Stimulated activated effector memory CD8-positive, alpha-beta T cell treated with anti-CD3 and anti-CD28 coated beads, Interleukin-12 subunit alpha, Interleukin-12 subunit beta, amount 100 ng/mL, for 72 hours (primary cell): ENCODE results near the gene ZNF628.

Experiments used
- ATAC-seq: fragments of 150-1000 bp; cut with Tn5 transposase; 2 replicates; pipeline ENCODE4 v1.10.0; 2021
- DNase-seq, 2 donors: peaks; one replicate each; pipeline ENCODE4 v3.0.0; 2021 to 2022; ENCODE audit warnings: low spot score in 2 of 2
- H3K27ac Mint-ChIP-seq: one replicate; pipeline ENCODE4 v1.8.0; 2022; ENCODE audit warnings: mild to moderate bottlenecking, mixed read lengths
- H3K36me3 Mint-ChIP-seq: one replicate; pipeline ENCODE4 v1.8.0; 2022; ENCODE audit warnings: mild to moderate bottlenecking, mixed read lengths
- H3K4me1 Mint-ChIP-seq: one replicate; pipeline ENCODE4 v1.8.0; 2022; ENCODE audit warnings: mixed read lengths
- H3K4me3 Mint-ChIP-seq: one replicate; pipeline ENCODE4 v1.8.0; 2022; ENCODE audit warnings: mild to moderate bottlenecking, mixed read lengths
- H3K9me3 Mint-ChIP-seq: one replicate; pipeline ENCODE4 v1.8.0; 2022; ENCODE audit warnings: mixed read lengths

Gene ZNF628

DNA sequence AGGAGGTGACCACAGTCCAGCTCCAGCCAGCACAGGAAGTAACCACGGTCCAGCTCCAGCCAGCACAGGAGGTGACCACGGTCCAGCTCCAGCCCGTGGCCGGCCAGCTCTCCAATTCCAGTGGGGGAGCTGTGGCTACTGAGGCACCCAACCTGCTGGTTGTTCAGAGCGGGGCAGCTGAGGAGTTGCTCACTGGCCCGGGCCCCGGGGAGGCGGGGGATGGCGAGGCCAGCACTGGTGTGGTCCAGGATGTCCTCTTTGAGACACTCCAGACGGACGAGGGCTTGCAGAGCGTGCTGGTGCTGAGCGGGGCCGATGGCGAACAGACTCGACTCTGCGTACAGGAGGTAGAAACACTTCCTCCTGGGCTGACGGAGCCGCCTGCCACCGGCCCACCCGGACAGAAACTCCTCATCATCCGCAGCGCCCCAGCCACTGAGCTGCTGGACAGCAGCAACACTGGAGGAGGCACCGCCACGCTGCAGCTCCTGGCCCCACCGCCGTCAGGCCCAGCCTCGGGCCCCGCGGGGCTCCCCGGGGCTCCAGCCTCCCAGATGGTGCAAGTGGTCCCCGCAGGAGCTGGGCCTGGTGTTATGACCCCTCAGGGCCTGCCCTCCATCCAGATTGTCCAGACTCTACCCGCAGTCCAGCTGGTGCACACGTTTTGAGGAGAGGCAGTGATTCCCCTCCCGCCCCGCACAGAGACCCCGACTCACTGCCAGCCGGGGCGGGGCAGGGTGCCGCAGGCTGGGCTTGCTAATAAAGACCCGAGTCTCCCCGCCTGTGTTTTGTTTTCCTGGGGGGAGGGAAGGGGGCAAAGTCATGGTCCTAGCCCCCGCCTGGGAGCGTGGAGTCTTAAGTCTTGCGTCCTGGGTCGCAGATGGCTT lies 7.5 kb downstream of the ZNF628 start:
- no peaks in the 10 kb centered on the region for H3K9me3 Mint-ChIP-seq
- DNase-seq (no peak), ATAC-seq (no peak)
- peak overlapping the region; percentile 68 for H3K4me3 Mint-ChIP-seq
- H3K4me1 Mint-ChIP-seq: peaks cover 37% of the 10 kb centered on the region
- peaks cover 22% of the 10 kb centered on the region for H3K36me3 Mint-ChIP-seq
- peak overlapping the region; percentile 87 for H3K27ac Mint-ChIP-seq

DNA sequence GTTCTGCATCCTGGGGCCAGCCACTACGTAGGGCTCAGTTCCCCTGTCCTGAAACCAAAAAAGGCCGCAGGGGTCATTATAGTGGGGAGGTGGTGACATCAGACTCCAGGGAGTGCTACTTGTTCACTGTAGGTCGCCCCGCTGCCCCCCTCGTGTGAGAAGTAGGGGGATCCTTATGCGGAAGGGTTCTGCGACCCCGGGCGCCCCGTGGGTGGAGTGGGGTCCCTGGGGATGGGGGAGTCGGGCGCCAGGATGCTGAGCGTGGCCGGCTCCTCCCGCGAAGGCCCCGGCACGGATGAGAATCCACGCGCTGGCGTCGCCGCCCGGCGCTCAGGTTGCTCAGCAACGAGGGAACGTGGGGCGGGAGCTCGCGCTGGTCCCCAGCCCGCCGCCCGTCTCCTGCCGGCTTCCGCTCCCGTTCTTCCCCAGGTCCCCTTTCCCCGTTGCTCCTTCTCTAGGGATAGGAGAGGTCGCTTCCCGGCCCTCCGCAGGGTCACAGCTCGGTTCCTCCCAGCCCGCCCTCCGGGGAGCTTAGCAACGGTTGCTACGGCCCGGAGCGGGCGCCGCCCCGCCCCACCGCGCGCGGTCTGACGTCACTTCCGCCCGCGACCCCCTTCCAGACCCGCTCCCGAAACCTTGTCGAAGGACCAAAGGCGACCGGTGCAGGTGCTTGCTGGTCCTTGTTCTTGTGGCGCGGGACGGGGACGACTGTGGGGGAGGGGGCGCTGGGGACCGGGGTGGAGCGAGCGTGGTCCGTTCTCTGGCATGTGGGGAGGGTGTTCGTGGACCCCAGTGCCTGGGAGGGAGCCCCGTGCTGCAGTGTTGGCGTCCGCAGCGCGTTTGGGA lies 8.4 kb downstream of the ZNF628 start, which contains the start of gene NAT14:
Gene NAT14 (plus strand): TSS at position 596 of the 846 bp plus-strand sequence. CDS start 521 bp downstream, outside the sequence.
- no peaks in the 10 kb centered on the region for H3K9me3 Mint-ChIP-seq
- peak; percentile 65 to 88 for DNase-seq
- peak within 1 kb of the TSS; percentile 87 for H3K27ac Mint-ChIP-seq
- peaks cover 20% of the 10 kb centered on the region for H3K36me3 Mint-ChIP-seq
- peaks cover 28% of the 10 kb centered on the region for H3K4me1 Mint-ChIP-seq
- peak within 1 kb of the TSS; percentile 68 for H3K4me3 Mint-ChIP-seq
- peak; percentile 75 for ATAC-seq

- peak overlapping the region; percentile 68 for H3K4me3 Mint-ChIP-seq
- H3K4me1 Mint-ChIP-seq: peaks cover 24% of the 10 kb centered on the region
Measured at GRCh38 chr19:55485439-55486011, 9.1 kb downstream of the ZNF628 start.

GRCh38 chr19:55486043-55486970 lies 9.9 kb downstream of the ZNF628 start:
- Mint-ChIP-seq H3K27ac (peak overlapping the region; percentile 87), H3K36me3 (peaks cover 20% of the 10 kb centered on the region), H3K4me3 (peak overlapping the region; percentile 68), H3K9me3 (no peaks in the 10 kb centered on the region), H3K4me1 (peaks cover 24% of the 10 kb centered on the region)
- no peak for ATAC-seq
- DNase-seq: no peak

More at GRCh38 chr19:55485439-55486011, 9.1 kb downstream of the ZNF628 start:
- Mint-ChIP-seq H3K9me3 (no peaks in the 10 kb centered on the region), H3K27ac (peak overlapping the region; percentile 87), H3K36me3 (peaks cover 20% of the 10 kb centered on the region)
- DNase-seq (no peak), ATAC-seq (no peak)

DNA sequence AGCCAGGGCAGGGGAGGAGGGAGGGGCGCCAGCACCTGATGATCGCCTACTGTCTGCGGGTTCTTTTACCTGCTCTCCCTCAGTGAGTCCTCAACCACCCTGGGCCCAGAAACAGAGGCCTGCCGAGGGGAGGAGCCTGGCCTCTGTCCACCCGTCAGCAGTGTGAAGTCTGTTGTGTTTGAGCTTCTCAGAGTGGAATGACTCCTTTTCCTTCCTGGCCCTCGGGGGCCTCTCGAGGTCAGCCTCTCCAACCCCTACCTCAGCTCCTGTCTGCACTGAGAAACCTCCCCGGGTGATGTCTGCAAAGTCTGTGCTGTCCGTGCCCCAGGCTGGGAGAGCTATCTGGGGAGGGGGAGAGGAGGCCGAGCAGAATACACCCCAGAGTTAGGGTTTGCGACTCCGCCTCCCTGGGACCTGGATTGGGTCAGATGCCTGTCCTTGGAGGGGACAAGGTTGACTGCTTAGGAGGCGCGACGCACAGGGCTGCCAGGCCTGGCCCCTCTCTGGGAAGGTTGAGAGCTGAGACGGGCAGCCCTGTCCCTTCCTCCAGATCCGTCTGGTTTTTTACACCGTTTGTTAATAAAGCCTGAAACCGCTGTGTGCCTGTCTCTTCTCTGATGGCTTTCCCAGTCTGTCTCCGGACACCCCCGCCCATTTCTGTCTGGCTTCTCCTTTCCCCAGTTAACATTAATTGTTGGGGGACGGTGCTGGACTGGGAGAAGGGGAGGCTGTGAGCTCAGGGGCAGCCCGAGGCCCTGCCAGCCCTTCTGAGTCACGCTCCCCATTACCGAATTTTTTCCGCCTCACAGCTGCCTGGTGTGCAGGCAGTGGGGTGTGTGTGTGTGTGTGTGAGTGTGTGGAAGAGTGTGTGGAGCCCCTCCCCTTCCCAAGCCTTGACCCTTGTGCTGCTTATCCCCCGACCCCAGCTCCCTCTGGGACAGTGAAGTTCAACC lies 10.8 kb downstream of the ZNF628 start:
- DNase-seq: no peak
- H3K4me1 Mint-ChIP-seq: peaks cover 24% of the 10 kb centered on the region
- ATAC-seq: peak; percentile 57
- H3K36me3 Mint-ChIP-seq: peaks cover 20% of the 10 kb centered on the region
- H3K27ac Mint-ChIP-seq: peak overlapping the region; percentile 83
- peak overlapping the region; percentile 41 for H3K4me3 Mint-ChIP-seq
- no peaks in the 10 kb centered on the region for H3K9me3 Mint-ChIP-seq

DNA sequence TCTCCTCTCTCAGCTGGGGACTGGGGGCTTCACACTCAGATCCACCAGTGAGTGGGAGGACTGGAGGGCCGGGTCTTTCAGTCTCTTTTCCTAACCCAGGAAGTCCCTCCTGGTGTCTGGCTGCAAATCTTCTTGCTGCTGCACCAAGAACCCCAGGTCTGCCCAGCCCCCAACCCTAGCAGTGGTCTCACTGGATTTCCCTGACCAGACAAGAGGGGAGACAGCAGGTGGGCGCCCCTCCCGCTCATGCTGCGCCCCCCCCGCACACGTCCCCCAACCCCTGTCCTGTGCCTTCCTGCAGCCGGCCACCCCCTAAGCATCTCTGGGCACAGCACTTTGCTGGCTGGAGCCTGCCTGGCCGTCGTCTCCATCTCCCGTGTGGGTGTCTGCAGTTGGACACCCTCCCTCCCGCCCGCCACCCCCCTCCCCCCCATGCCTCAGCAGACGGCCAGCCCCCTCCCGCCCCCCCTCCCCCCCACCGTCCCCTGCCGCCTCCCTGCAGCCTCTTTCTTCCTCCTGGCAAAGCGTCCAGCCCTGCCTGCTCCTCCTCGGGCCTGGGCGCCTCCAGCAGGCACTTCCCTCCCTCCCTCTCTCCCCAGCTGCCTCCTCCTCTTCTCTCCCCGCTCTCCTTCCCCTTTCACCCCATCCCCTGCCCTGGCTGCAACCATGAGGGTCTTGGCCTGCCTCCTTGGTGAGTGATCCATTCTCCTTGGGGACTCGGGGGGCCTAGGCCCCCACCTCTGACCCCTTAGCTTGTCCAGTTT lies 11.7 kb downstream of the ZNF628 start, which contains the start of gene SSC5D:
Gene SSC5D (plus strand): TSS at position 513 of the 764 bp plus-strand sequence. CDS start 154 bp downstream, at position 667.
- peaks cover 20% of the 10 kb centered on the region for H3K36me3 Mint-ChIP-seq
- H3K27ac Mint-ChIP-seq: peak within 1 kb of the TSS; percentile 83
- ATAC-seq (no peak), DNase-seq (no peak)
- peaks cover 24% of the 10 kb centered on the region for H3K4me1 Mint-ChIP-seq
- peak within 1 kb of the TSS; percentile 41 for H3K4me3 Mint-ChIP-seq
- no peaks in the 10 kb centered on the region for H3K9me3 Mint-ChIP-seq

DNA sequence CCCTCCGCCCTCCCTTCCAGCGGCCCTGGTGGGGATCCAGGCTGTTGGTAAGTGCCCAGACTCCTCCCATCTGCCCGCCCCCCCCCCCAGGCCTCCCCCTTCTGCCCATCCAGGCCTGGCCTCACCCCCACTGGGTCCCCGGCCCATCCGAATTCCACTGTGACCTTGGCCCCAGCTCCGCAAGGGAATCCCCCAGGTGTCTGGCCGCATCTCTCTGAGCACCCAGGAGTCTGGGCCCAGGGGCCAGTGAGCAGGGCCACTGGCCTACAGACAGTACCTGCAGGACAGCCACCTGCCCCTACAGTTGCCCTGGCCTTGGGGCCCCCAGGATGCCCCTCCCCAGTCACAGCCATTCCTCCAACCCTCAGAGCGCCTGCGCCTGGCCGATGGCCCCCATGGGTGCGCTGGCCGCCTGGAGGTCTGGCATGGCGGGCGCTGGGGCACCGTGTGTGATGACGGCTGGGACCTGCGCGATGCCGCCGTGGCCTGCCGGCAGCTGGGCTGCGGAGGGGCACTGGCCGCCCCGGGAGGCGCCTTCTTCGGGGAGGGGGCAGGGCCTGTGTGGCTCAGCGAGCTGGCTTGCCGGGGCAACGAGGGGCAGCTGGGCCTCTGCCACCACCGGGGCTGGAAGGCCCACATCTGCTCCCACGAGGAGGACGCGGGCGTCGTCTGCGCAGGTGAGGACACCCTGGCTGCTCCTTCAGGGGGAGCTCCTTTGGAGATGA lies 12.7 kb downstream of the ZNF628 start:
- Mint-ChIP-seq H3K27ac (no peak overlapping the region), H3K4me1 (peaks cover 24% of the 10 kb centered on the region), H3K36me3 (peaks cover 14% of the 10 kb centered on the region), H3K9me3 (no peaks in the 10 kb centered on the region), H3K4me3 (no peak overlapping the region)
- ATAC-seq (no peak), DNase-seq (no peak)

- Mint-ChIP-seq H3K36me3 (peaks cover 14% of the 10 kb centered on the region), H3K4me1 (peaks cover 24% of the 10 kb centered on the region), H3K27ac (no peak overlapping the region), H3K4me3 (no peak overlapping the region), H3K9me3 (no peaks in the 10 kb centered on the region)
- DNase-seq: no peak
- ATAC-seq: no peak
Measured at GRCh38 chr19:55489711-55490477, 13.5 kb downstream of the ZNF628 start.

- no peak overlapping the region for H3K4me3 Mint-ChIP-seq
- DNase-seq: no peak
- no peaks in the 10 kb centered on the region for H3K9me3 Mint-ChIP-seq
Measured at GRCh38 chr19:55490478-55491432, 14.3 kb downstream of the ZNF628 start.

DNA sequence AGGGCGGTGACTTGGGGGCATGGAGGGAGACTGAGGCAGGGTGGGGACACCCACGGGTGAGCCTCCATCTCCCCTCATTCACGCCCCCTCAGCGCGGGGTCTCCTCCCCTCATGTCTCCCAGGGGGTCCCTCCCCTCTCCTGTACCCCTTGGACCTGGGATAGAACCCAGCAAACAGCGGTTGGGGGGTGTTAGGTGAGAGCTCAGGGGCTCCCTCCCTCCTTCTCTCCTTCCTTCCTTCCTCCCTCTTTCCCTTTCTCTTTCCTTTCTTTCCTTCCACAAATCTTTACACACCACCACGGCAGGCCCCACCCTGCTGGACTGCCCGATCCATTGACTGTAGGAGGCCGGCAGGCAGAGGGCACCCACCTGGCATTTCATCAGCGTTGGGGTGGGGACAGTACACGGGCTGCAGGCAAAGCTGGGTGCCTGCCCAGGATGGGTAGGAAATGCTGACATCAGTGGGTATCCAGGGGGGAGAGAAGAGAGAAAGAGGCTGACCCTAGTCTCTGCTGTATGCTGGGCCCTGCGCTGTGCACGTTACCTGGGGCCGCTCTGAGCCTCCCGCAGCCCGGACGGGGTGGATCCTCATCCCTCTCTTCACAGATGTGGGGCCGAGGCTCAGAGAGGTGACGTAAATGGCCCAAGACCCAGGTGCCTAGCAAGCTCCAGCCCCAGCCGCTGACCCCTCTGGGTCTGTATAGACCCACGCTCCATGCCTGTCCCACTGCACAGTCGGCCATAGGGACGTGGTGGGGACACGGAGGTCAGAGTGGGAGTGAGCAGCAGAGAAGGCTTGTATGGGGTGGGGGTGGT lies 15.3 kb downstream of the ZNF628 start:
- H3K4me3 Mint-ChIP-seq: no peak overlapping the region
- H3K4me1 Mint-ChIP-seq: peaks cover 12% of the 10 kb centered on the region
- H3K27ac Mint-ChIP-seq: no peak overlapping the region
- ATAC-seq: no peak
- DNase-seq: no peak
- no peaks in the 10 kb centered on the region for H3K9me3 Mint-ChIP-seq
- H3K36me3 Mint-ChIP-seq: peaks cover 7% of the 10 kb centered on the region

More at GRCh38 chr19:55490478-55491432, 14.3 kb downstream of the ZNF628 start:
- Mint-ChIP-seq H3K36me3 (peaks cover 7% of the 10 kb centered on the region), H3K27ac (no peak overlapping the region), H3K4me1 (peaks cover 19% of the 10 kb centered on the region)
- no peak for ATAC-seq
